Stimulated activated CD4-positive, alpha-beta T cell treated with anti-CD3 and anti-CD28 coated beads, Interleukin-1b, Interleukin-23, amount 100 ng/mL, for 24 hours (primary cell): ENCODE data around the gene LAPTM5.

ENCODE experiments used
- DNase-seq, 4 experiments: peaks; one replicate each; pipeline ENCODE4 v3.0.0-alpha.2; 2020; ENCODE audit warnings: low read depth in 4 of 4, low spot score in 1 of 4

The LAPTM5 gene

GRCh38 chr1:30683699-30684098, 73.9 kb downstream of the LAPTM5 start:
- DNase-seq: no peak
